PC-9 (cell line): Measurements from ENCODE around the gene ANXA7.

Experiments used
- CTCF ChIP-seq: fragments of 200-600 bp; sonication (generic); conservative IDR thresholded peaks from 2 replicates; pipeline ENCODE4 v1.6.1; 2017; ENCODE audit warnings: mixed run types, antibody characterized with exemption, mild to moderate bottlenecking, moderate library complexity
- EZH2 ChIP-seq: fragments of 200-600 bp; sonication (generic); IDR thresholded peaks from 2 replicates; pipeline ENCODE4 v1.8.0; 2017; ENCODE audit warnings: antibody characterized with exemption, low read depth

GRCh38 chr10:73459683-73460314 is 45.9 kb upstream of the ANXA7 start:
- TF ChIP-seq CTCF (no peak), EZH2 (no peak)
